DMS53 treated with DMSO at 0.1 percent for 48 hours (cell line): Measurements from ENCODE around the gene PALM3.

ENCODE experiments used
- DNase-seq: peaks from one replicate; lab custom pipeline; 2025; ENCODE audit not compliant: unreplicated experiment; lab: John Stamatoyannopoulos, UW

Gene PALM3

GRCh38 chr19:14089662-14090508 is 28.0 kb upstream of the PALM3 start:
- DNase-seq, result peak; percentile 6

- DNase-seq, result no peak
Measured at GRCh38 chr19:14089412-14089661, 27.5 kb upstream of the PALM3 start.

- no peak for DNase-seq
Measured at GRCh38 chr19:14088634-14089411, 26.9 kb upstream of the PALM3 start.

GRCh38 chr19:14086098-14086497 is 24.2 kb upstream of the PALM3 start:
- no peak for DNase-seq

- no peak for DNase-seq
Measured at GRCh38 chr19:14085309-14085995, 23.6 kb upstream of the PALM3 start, which contains the start of gene C19orf67. Gene C19orf67 (minus strand): TSS chr19:14085783. CDS start chr19:14085627, 156 bp downstream.

- DNase-seq, result no peak
Measured at GRCh38 chr19:14082675-14082960, 20.7 kb upstream of the PALM3 start.

GRCh38 chr19:14081797-14082674 is 20.2 kb upstream of the PALM3 start:
- no peak for DNase-seq

- peak; percentile 95 for DNase-seq
Measured at GRCh38 chr19:14080887-14081796, 19.3 kb upstream of the PALM3 start.

- no peak for DNase-seq
Measured at GRCh38 chr19:14078411-14078810, 16.5 kb upstream of the PALM3 start.

- no peak for DNase-seq
Measured at GRCh38 chr19:14073925-14074838, 12.3 kb upstream of the PALM3 start.

GRCh38 chr19:14073261-14073924 is 11.5 kb upstream of the PALM3 start:
- peak; percentile 34 for DNase-seq

GRCh38 chr19:14072535-14073260 is 10.8 kb upstream of the PALM3 start, which contains the start of gene MISP3:
Gene MISP3 (plus strand): TSS chr19:14072786. CDS start chr19:14073310, 524 bp downstream.
- peak; percentile 46 for DNase-seq

- no peak for DNase-seq
Measured at GRCh38 chr19:14070268-14071050, 8.6 kb upstream of the PALM3 start.

GRCh38 chr19:14066134-14066533 is 4.3 kb upstream of the PALM3 start:
- no peak for DNase-seq

GRCh38 chr19:14063105-14063504 is 1.2 kb upstream of the PALM3 start:
- DNase-seq, result no peak

- DNase-seq, result no peak
Measured at GRCh38 chr19:14062558-14062855, 631 bp upstream of the PALM3 start.
